GM18502 (cell line): ENCODE results near the gene AGPAT2.

Source experiments
- ATAC-seq: cut with Tn5 transposase; IDR thresholded peaks from one replicate; pipeline ENCODE4 v1.9.1; 2021; ENCODE audit warnings: mild to moderate bottlenecking; ENCODE audit not compliant: unreplicated experiment, poor library complexity

The AGPAT2 gene

GRCh38 chr9:136675477-136676296 lies 11.6 kb downstream of the AGPAT2 start:
- ATAC-seq: no peak

- no peak for ATAC-seq
These were observed 12.4 kb downstream of the AGPAT2 start for GRCh38 chr9:136674786-136675349.

GRCh38 chr9:136673975-136674785 lies 13.1 kb downstream of the AGPAT2 start:
- no peak for ATAC-seq

- ATAC-seq: no peak
These were observed 13.9 kb downstream of the AGPAT2 start for GRCh38 chr9:136673088-136673974.

GRCh38 chr9:136672431-136673087 lies 14.7 kb downstream of the AGPAT2 start:
- ATAC-seq: no peak

GRCh38 chr9:136671646-136672430 lies 15.4 kb downstream of the AGPAT2 start:
- ATAC-seq: no peak

- ATAC-seq: no peak
These were observed 16.0 kb downstream of the AGPAT2 start for GRCh38 chr9:136671254-136671614.

- no peak for ATAC-seq
These were observed 16.5 kb downstream of the AGPAT2 start for GRCh38 chr9:136670576-136671253.

- ATAC-seq: no peak
These were observed 17.3 kb downstream of the AGPAT2 start for GRCh38 chr9:136669791-136670464.

GRCh38 chr9:136668983-136669790 lies 18.1 kb downstream of the AGPAT2 start:
- ATAC-seq: no peak

GRCh38 chr9:136667940-136668760 lies 19.1 kb downstream of the AGPAT2 start:
- no peak for ATAC-seq

- ATAC-seq: no peak
These were observed 19.9 kb downstream of the AGPAT2 start for GRCh38 chr9:136667214-136667939.

GRCh38 chr9:136666372-136667213 lies 20.7 kb downstream of the AGPAT2 start:
- no peak for ATAC-seq

GRCh38 chr9:136665704-136666371 lies 21.4 kb downstream of the AGPAT2 start:
- ATAC-seq: no peak
